Lung (tissue), 12 donors: ENCODE measurements around the gene OXCT2. TPM values are rescaled to one million over a fixed set of nuclear protein-coding genes. Genes with fewer than 3 reads are reported as not detected.

Experiments used
- ATAC-seq: fragments of 200-7000 bp; cut with Tn5 transposase; one replicate; pipeline ENCODE4 v1.9.1; 2020; ENCODE audit warnings: moderate number of reproducible peaks; ENCODE audit not compliant: insufficient read depth, low FRiP score
- DNase-seq, 3 donors: peaks; one replicate each; pipeline ENCODE4 v3.0.0-alpha.2; 2013 to 2017
- H3K27ac ChIP-seq, 2 donors: one replicate each; pipeline ENCODE4 v1.5.1; 2013; ENCODE audit warnings: mild to moderate bottlenecking in 2 of 2, moderate library complexity in 2 of 2, control low read depth in 1 of 2, inconsistent platforms in 1 of 2, low read depth in 1 of 2, low read length in 1 of 2
- H3K27me3 ChIP-seq, 3 donors: one replicate each; pipeline ENCODE4 v1.5.1; 2013; ENCODE audit warnings: low read length in 2 of 3; ENCODE audit not compliant: control insufficient read depth in 3 of 3, insufficient read depth in 3 of 3
- H3K36me3 ChIP-seq, 4 donors: one replicate each; pipeline ENCODE4 v1.5.1; 2013; ENCODE audit warnings: low read length in 4 of 4, mild to moderate bottlenecking in 1 of 4, moderate library complexity in 1 of 4; ENCODE audit not compliant: control insufficient read depth in 4 of 4, insufficient read depth in 4 of 4
- H3K4me1 ChIP-seq, 5 donors: one replicate each; pipeline ENCODE4 v1.5.1; 2013; ENCODE audit warnings: low read length in 5 of 5, mild to moderate bottlenecking in 2 of 5, moderate library complexity in 1 of 5; ENCODE audit not compliant: control insufficient read depth in 5 of 5, insufficient read depth in 5 of 5
- H3K4me3 ChIP-seq: one replicate; pipeline ENCODE4 v1.5.1; 2013; ENCODE audit warnings: mild to moderate bottlenecking, control low read depth, moderate library complexity
- H3K9ac ChIP-seq, 2 donors: one replicate each; pipeline ENCODE4 v1.5.1; 2013; ENCODE audit warnings: low read length in 2 of 2, control low read depth in 1 of 2; ENCODE audit not compliant: insufficient read depth in 1 of 2
- H3K9me3 ChIP-seq, 4 donors: one replicate each; pipeline ENCODE4 v1.5.1; 2013; ENCODE audit warnings: low read length in 3 of 4, mild to moderate bottlenecking in 1 of 4, moderate library complexity in 1 of 4; ENCODE audit not compliant: control insufficient read depth in 4 of 4, insufficient read depth in 3 of 4
- CTCF ChIP-seq: IDR thresholded peaks from 2 replicates; pipeline ENCODE4 v1.5.1; 2012; ENCODE audit warnings: mild to moderate bottlenecking; ENCODE audit errors: control extremely low read depth, extremely low read depth
- WGBS, 2 donors: extraction: QIAGEN DNeasy Blood & Tissue Kit; methylation state at CpG; one replicate each; pipeline ENCODE4 v1.1.7; 2013; 5-methylcytosine and 5-hydroxymethylcytosine counted together
- polyA plus RNA-seq, 2 donors: library from polyadenylated mRNA; stranded (reverse); fragments of 200-250 nt; gene quantifications; one replicate each; pipeline ENCODE4 v1.2.1, GENCODE V29; 2013
- total RNA-seq, 2 donors: library from RNA; depleted of rRNA in 1 of 2; stranded (reverse); fragments of >200 nt in 1 of 2; gene quantifications; one replicate each; pipeline ENCODE4 v1.2.1, GENCODE V29; 2014 to 2021
- donor health status: control.
- donor health status: control.
- donor health status: Bipolar disorder and iron deficiency.
- donor health status: healthy.
- donor health status: DM: yes; HTN: yes; CAD: no.

OXCT2 gene
- total and polyA plus RNA-seq, 4 donors: 0.17 to 0.95 (median 0.48) TPM

GRCh38 chr1:39732730-39733129 lies 38.4 kb downstream of the OXCT2 start:
- Histone ChIP-seq H3K9me3 (no peaks in the 10 kb centered on the region), H3K4me1 (peaks cover 0 to 3% (median 0%) of the 10 kb centered on the region in 5 donors), H3K36me3 (no peaks in the 10 kb centered on the region), H3K4me3 (no peak overlapping the region), H3K9ac (no peak overlapping the region), H3K27ac (no peak overlapping the region), H3K27me3 (peaks cover 0 to 16% (median 6%) of the 10 kb centered on the region in 3 donors)
- ATAC-seq (no peak), DNase-seq (peak in 1 of 3 donors; percentile 13)
- TF ChIP-seq CTCF: no peak
- WGBS, 2 donors: 51 to 59% methylated on average over 3 of the region's 3 CpGs

GRCh38 chr1:39729842-39730241 lies 41.3 kb downstream of the OXCT2 start:
- peaks cover 0 to 31% (median 28%) of the 10 kb centered on the region in 3 donors for H3K27me3 ChIP-seq

GRCh38 chr1:39729030-39729429 lies 42.1 kb downstream of the OXCT2 start:
- H3K27me3 ChIP-seq: peaks cover 0 to 38% (median 32%) of the 10 kb centered on the region in 3 donors
- H3K4me3 ChIP-seq: no peak overlapping the region
- 66 to 68% methylated on average over 3 of the region's 3 CpGs for WGBS, 2 donors
- no peak for TF ChIP-seq CTCF
- H3K9ac ChIP-seq: no peak overlapping the region
- no peaks in the 10 kb centered on the region for H3K9me3 ChIP-seq
- DNase-seq (no peak), ATAC-seq (no peak)
- peaks cover 0 to 3% (median 0%) of the 10 kb centered on the region in 5 donors for H3K4me1 ChIP-seq
- no peaks in the 10 kb centered on the region for H3K36me3 ChIP-seq
- H3K27ac ChIP-seq: no peak overlapping the region

More at GRCh38 chr1:39729842-39730241, 41.3 kb downstream of the OXCT2 start:
- WGBS, 2 donors: 47 to 53% methylated on average over 4 of the region's 4 CpGs
- ATAC-seq: no peak
- no peak overlapping the region for H3K9ac ChIP-seq
- peak in 1 of 3 donors; percentile 31 for DNase-seq
- no peak overlapping the region for H3K4me3 ChIP-seq
- no peak for TF ChIP-seq CTCF
- H3K36me3 ChIP-seq: no peaks in the 10 kb centered on the region
- no peaks in the 10 kb centered on the region for H3K9me3 ChIP-seq
- peaks cover 0 to 3% (median 0%) of the 10 kb centered on the region in 5 donors for H3K4me1 ChIP-seq
- no peak overlapping the region for H3K27ac ChIP-seq

GRCh38 chr1:39727932-39728317 lies 43.2 kb downstream of the OXCT2 start:
- no peak overlapping the region for H3K9ac ChIP-seq
- ATAC-seq: no peak
- H3K27ac ChIP-seq: no peak overlapping the region
- 53 to 64% methylated on average over 14 of the region's 14 CpGs for WGBS, 2 donors
- H3K36me3 ChIP-seq: no peaks in the 10 kb centered on the region
- H3K4me3 ChIP-seq: no peak overlapping the region
- no peak for TF ChIP-seq CTCF
- peaks cover 0 to 37% (median 33%) of the 10 kb centered on the region in 3 donors for H3K27me3 ChIP-seq
- H3K4me1 ChIP-seq: no peaks in the 10 kb centered on the region
- H3K9me3 ChIP-seq: no peaks in the 10 kb centered on the region
- DNase-seq: no peak
